Endothelial cell of umbilical vein (primary cell): ENCODE measurements around the gene SLC39A12. TPM values are rescaled to one million over a fixed set of nuclear protein-coding genes. Genes with fewer than 3 reads are reported as not detected.

Experiments used
- BruUV-seq: library from RNA; stranded (reverse); fragments of 400-500 nt; replicated peaks from 2 replicates; lab custom pipeline; 2021; lab: Mats Ljungman, UMichigan
- CTCF ChIA-PET: fragments of 300-600, 350-600 bp; sonication (Branson Sonifier 250); formaldehyde crosslinking; loops from one replicate; lab custom pipeline; 2021; ENCODE audit warnings: antibody characterized with exemption, inconsistent platforms; lab: Charles Lee
- POLR2A ChIA-PET: fragments of 300-600, 350-600 bp; sonication (Branson Sonifier 250); formaldehyde crosslinking; loops from one replicate; lab custom pipeline; 2021; ENCODE audit warnings: antibody characterized with exemption, inconsistent platforms; lab: Charles Lee
- DNase-seq: peaks from one replicate; pipeline ENCODE4 v3.0.0-alpha.2; 2011; ENCODE audit warnings: low read depth, low spot score
- FAIRE-seq: peaks from 2 replicates; lab custom pipeline; 2011; peaks lifted over from hg19 to GRCh38; lab: Jason Lieb, UNC
- H2AFZ ChIP-seq: 2 replicates; pipeline ENCODE4 v1.6.0; 2012; ENCODE audit warnings: low read depth, low read length, control low read depth, inconsistent platforms
- H3K27ac ChIP-seq: 2 replicates; pipeline ENCODE4 v1.5.1; 2011; ENCODE audit warnings: low read depth, mild to moderate bottlenecking, control low read depth, low read length, moderate library complexity; ENCODE audit not compliant: insufficient read depth
- H3K27me3 ChIP-seq, 2 experiments: 2 replicates each; pipeline versions ENCODE4 v1.6.0 to v1.6.1; 2011; ENCODE audit warnings: low read length in 2 of 2, mixed read lengths in 1 of 2; ENCODE audit not compliant: control insufficient read depth in 2 of 2, insufficient read depth in 2 of 2
- H3K36me3 ChIP-seq, 2 experiments: 2 replicates in 1 of 2; 3 replicates in 1 of 2; pipeline ENCODE4 v1.5.1; 2011; ENCODE audit warnings: low read length in 2 of 2, mild to moderate bottlenecking in 1 of 2, moderate library complexity in 1 of 2; ENCODE audit not compliant: control insufficient read depth in 2 of 2, insufficient read depth in 2 of 2; ENCODE audit errors: extremely low read depth in 1 of 2
- H3K4me1 ChIP-seq: 3 replicates; pipeline ENCODE4 v1.5.1; 2011; ENCODE audit warnings: mild to moderate bottlenecking, low read length; ENCODE audit not compliant: control insufficient read depth, insufficient read depth; ENCODE audit errors: extremely low read depth
- H3K4me2 ChIP-seq: 2 replicates; pipeline ENCODE4 v1.6.1; 2011; ENCODE audit warnings: low read length, control low read depth, mixed read lengths; ENCODE audit not compliant: insufficient read depth
- H3K4me3 ChIP-seq, 3 experiments: fragments of 200-600 bp in 1 of 3; sonication (generic), shearing (Covaris generic) in 1 of 3; replicated peaks in 1 of 3; 2 replicates each; pipeline ENCODE4 v1.5.1; 2011 to 2016; ENCODE audit warnings: control low read depth in 3 of 3, low read length in 3 of 3, mild to moderate bottlenecking in 2 of 3, inconsistent platforms in 1 of 3, low read depth in 1 of 3, moderate library complexity in 1 of 3; ENCODE audit not compliant: insufficient read depth in 1 of 3
- H3K79me2 ChIP-seq: 2 replicates; pipeline ENCODE4 v1.6.0; 2012; ENCODE audit warnings: low read length, inconsistent platforms; ENCODE audit not compliant: control insufficient read depth, insufficient read depth
- H3K9ac ChIP-seq: replicated peaks from 2 replicates; pipeline ENCODE3; 2011; ENCODE audit warnings: low read length, control low read depth; ENCODE audit not compliant: insufficient read depth; ENCODE audit errors: extremely low read depth
- H3K9me1 ChIP-seq: replicated peaks from 3 replicates; pipeline ENCODE4 v1.6.0; 2011; ENCODE audit warnings: mild to moderate bottlenecking, low read length; ENCODE audit not compliant: control insufficient read depth, insufficient read depth; ENCODE audit errors: extremely low read depth
- H3K9me3 ChIP-seq: replicated peaks from 2 replicates; pipeline ENCODE4 v1.5.1; 2012; ENCODE audit warnings: low read length, inconsistent platforms; ENCODE audit not compliant: control insufficient read depth, insufficient read depth
- H4K20me1 ChIP-seq: replicated peaks from 2 replicates; pipeline ENCODE3; 2011; ENCODE audit warnings: mild to moderate bottlenecking, low read length; ENCODE audit not compliant: control insufficient read depth, insufficient read depth; ENCODE audit errors: extremely low read depth
- EZH2 ChIP-seq: IDR thresholded peaks from 2 replicates; pipeline ENCODE4 v1.6.1; 2012; ENCODE audit warnings: borderline replicate concordance, low read depth, mild to moderate bottlenecking, moderate library complexity, low read length, inconsistent platforms; ENCODE audit not compliant: severe bottlenecking
- FOS ChIP-seq: IDR thresholded peaks from 2 replicates; pipeline ENCODE4 v1.6.1; 2011; ENCODE audit warnings: mild to moderate bottlenecking, low read length, moderate library complexity, borderline replicate concordance; ENCODE audit not compliant: insufficient read depth
- GATA2 ChIP-seq: IDR thresholded peaks from 2 replicates; pipeline ENCODE4 v1.7.0; 2011; ENCODE audit warnings: low read depth, mild to moderate bottlenecking, moderate library complexity, mixed read lengths, low read length; ENCODE audit not compliant: insufficient read length, insufficient read depth
- JUN ChIP-seq: IDR thresholded peaks from 2 replicates; pipeline ENCODE4 v1.6.1; 2011; ENCODE audit warnings: borderline replicate concordance, low read depth; ENCODE audit not compliant: insufficient read length, insufficient read depth
- MYC ChIP-seq: IDR thresholded peaks from one replicate; pipeline ENCODE4 v1.6.1; 2011; ENCODE audit warnings: mild to moderate bottlenecking, low read depth, low read length
- POLR2A ChIP-seq: IDR thresholded peaks from 2 replicates; pipeline ENCODE4 v1.6.1; 2012; ENCODE audit warnings: low read depth, mild to moderate bottlenecking, control low read depth, low read length
- POLR2AphosphoS5 ChIP-seq: IDR thresholded peaks from 2 replicates; pipeline ENCODE4 v1.6.1; 2012; ENCODE audit warnings: low read depth, mild to moderate bottlenecking, control low read depth, low read length, moderate library complexity; ENCODE audit not compliant: insufficient read depth
- dilution Hi-C: fragments of 300-500 bp; cut with MboI; formaldehyde crosslinking; loops from one replicate; pipeline ENCODE4 v1.15.0; 2019; ENCODE audit warnings: low sequenced_read_pairs; ENCODE audit not compliant: extremely low pct_ligation_motif_present
- intact Hi-C: fragments of 100-400 bp; cut with micrococcal nuclease; formaldehyde crosslinking; loops from one replicate; pipeline ENCODE4 v1.10.0; 2022
- polyA plus RNA-seq, 4 experiments: library from polyadenylated mRNA; depleted of rRNA in 3 of 4; stranded (reverse) in 3 of 4; unstranded in 1 of 4; fragments of >200 nt; gene quantifications; 2 replicates each; pipeline versions ENCODE4 v1.2.1 to v1.2.3, GENCODE V29; 2011 to 2012; ENCODE audit warnings: missing spikeins in 1 of 4
- total RNA-seq: library from RNA; stranded (reverse); gene quantifications from 2 replicates; pipeline ENCODE4 v1.2.3, GENCODE V29; 2021
- TF ChIP-seq, protein P1 (sequence below): IDR thresholded peaks from 2 replicates; pipeline ENCODE4 v1.6.1; 2011; ENCODE audit not compliant: insufficient read depth, insufficient read length
- TF ChIP-seq, protein P2 (sequence below), 2 donors: IDR thresholded peaks; 1 replicate in 1 of 2; 2 replicates in 1 of 2; pipeline ENCODE4 v1.5.1; 2011; ENCODE audit warnings: low read length in 2 of 2, mild to moderate bottlenecking in 2 of 2, moderate library complexity in 2 of 2, control low read depth in 1 of 2, inconsistent platforms in 1 of 2, low read depth in 1 of 2; ENCODE audit not compliant: insufficient read depth in 1 of 2; ENCODE audit errors: extremely low read depth in 1 of 2

Gene SLC39A12
- total and polyA plus RNA-seq, 2 donors (not counting 3 experiments of a cell fraction or from before 2014, with no cell fraction given) = not detected

- Histone ChIP-seq H3K4me3 (no peak overlapping the region), H3K79me2 (no peaks in the 10 kb centered on the region), H3K27ac (no peak overlapping the region), H3K9ac (no peak overlapping the region), H3K27me3 (no peaks in the 10 kb centered on the region), H3K9me1 (no peaks in the 10 kb centered on the region), H2AFZ (no peak overlapping the region), H3K4me2 (no peak overlapping the region), H3K4me1 (no peaks in the 10 kb centered on the region), H3K9me3 (no peaks in the 10 kb centered on the region), H3K36me3 (no peaks in the 10 kb centered on the region), H4K20me1 (no peaks in the 10 kb centered on the region)
- no TSS peak for BruUV-seq
- DNase-seq (no peak), FAIRE-seq (no peak)
- intact Hi-C loops (no loop called here), dilution Hi-C loops (no loop called here)
- POLR2A ChIA-PET = no interaction called here
- CTCF ChIA-PET = no interaction called here
- TF ChIP-seq, protein P1, sequence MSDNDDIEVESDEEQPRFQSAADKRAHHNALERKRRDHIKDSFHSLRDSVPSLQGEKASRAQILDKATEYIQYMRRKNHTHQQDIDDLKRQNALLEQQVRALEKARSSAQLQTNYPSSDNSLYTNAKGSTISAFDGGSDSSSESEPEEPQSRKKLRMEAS = no peak
- TF ChIP-seq POLR2A (no peak), GATA2 (no peak), FOS (no peak), JUN (no peak), EZH2 (no peak), POLR2AphosphoS5 (no peak), MYC (no peak)
- TF ChIP-seq, protein P2, sequence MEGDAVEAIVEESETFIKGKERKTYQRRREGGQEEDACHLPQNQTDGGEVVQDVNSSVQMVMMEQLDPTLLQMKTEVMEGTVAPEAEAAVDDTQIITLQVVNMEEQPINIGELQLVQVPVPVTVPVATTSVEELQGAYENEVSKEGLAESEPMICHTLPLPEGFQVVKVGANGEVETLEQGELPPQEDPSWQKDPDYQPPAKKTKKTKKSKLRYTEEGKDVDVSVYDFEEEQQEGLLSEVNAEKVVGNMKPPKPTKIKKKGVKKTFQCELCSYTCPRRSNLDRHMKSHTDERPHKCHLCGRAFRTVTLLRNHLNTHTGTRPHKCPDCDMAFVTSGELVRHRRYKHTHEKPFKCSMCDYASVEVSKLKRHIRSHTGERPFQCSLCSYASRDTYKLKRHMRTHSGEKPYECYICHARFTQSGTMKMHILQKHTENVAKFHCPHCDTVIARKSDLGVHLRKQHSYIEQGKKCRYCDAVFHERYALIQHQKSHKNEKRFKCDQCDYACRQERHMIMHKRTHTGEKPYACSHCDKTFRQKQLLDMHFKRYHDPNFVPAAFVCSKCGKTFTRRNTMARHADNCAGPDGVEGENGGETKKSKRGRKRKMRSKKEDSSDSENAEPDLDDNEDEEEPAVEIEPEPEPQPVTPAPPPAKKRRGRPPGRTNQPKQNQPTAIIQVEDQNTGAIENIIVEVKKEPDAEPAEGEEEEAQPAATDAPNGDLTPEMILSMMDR (IDR thresholded peaks at IDR 0.05; ENCODE audit: extremely low read depth in 1 of 2, insufficient read depth in 1 of 2, low read depth in 1 of 2, low read length in 2 of 2) = no peak
Observed at GRCh38 chr10:18073314-18073713, 121.6 kb downstream of the SLC39A12 start.
